ENCODE data around the gene PIK3AP1.
A peak's percentile ranks its signal among the peaks of the same experiment; 100 is the strongest.
"Not testable (repeated sequence)": the region's sequence is repeated elsewhere in the genome, so short reads cannot be mapped to it uniquely, and the experiment has no call there.

PIK3AP1 gene

GRCh38 chr10:96743988-96744585 lies 23.8 kb upstream of the PIK3AP1 start:
- TF ChIP-seq CTCF (IDR thresholded peaks at IDR 0.05; ENCODE audit: borderline replicate concordance, insufficient read depth, low read depth, low read length): 0 out of 2 replicates have a peak, but pooled peaks have one; percentile 3
- no peak overlapping the region for H3K4me3 ChIP-seq (ENCODE audit: low read depth, low read length)

- not testable (repeated sequence) for H3K4me3 ChIP-seq (ENCODE audit: low read depth, low read length)
Measured at GRCh38 chr10:96741557-96741956, 21.2 kb upstream of the PIK3AP1 start.

GRCh38 chr10:96740579-96741281 lies 20.4 kb upstream of the PIK3AP1 start:
- no peak for TF ChIP-seq CTCF (IDR thresholded peaks at IDR 0.05; ENCODE audit: borderline replicate concordance, insufficient read depth, low read depth, low read length)
- peak overlapping the region; percentile 15 for H3K4me3 ChIP-seq (ENCODE audit: low read depth, low read length)

- no peak overlapping the region for H3K4me3 ChIP-seq (ENCODE audit: low read depth, low read length)
Measured at GRCh38 chr10:96740141-96740540, 19.8 kb upstream of the PIK3AP1 start.

GRCh38 chr10:96737307-96737902 lies 17.1 kb upstream of the PIK3AP1 start:
- peak overlapping the region; percentile 50 for H3K4me3 ChIP-seq (ENCODE audit: low read depth, low read length)

More at GRCh38 chr10:96740141-96740540, 19.8 kb upstream of the PIK3AP1 start:
- TF ChIP-seq CTCF (IDR thresholded peaks at IDR 0.05; ENCODE audit: borderline replicate concordance, insufficient read depth, low read depth, low read length): no peak

GRCh38 chr10:96724621-96725020 lies 4.3 kb upstream of the PIK3AP1 start:
- no peak for TF ChIP-seq CTCF (IDR thresholded peaks at IDR 0.05; ENCODE audit: borderline replicate concordance, insufficient read depth, low read depth, low read length)
- H3K4me3 ChIP-seq (ENCODE audit: low read depth, low read length): no peak overlapping the region

GRCh38 chr10:96721207-96721572 lies 876 bp upstream of the PIK3AP1 start:
- H3K4me3 ChIP-seq (ENCODE audit: low read depth, low read length): no peak overlapping the region
- TF ChIP-seq CTCF (IDR thresholded peaks at IDR 0.05; ENCODE audit: borderline replicate concordance, insufficient read depth, low read depth, low read length): no peak

- H3K4me3 ChIP-seq (ENCODE audit: low read depth, low read length): peak overlapping the region; percentile 87
- peak; percentile 93 for TF ChIP-seq CTCF (IDR thresholded peaks at IDR 0.05; ENCODE audit: borderline replicate concordance, insufficient read depth, low read depth, low read length)
Measured at GRCh38 chr10:96719850-96720421, 378 bp downstream of the PIK3AP1 start.

Measured in GM12875 (cell line).